HG03280 (cell line): ENCODE results near the gene SBSN.

Source experiments
- ATAC-seq: cut with Tn5 transposase; IDR thresholded peaks from one replicate; pipeline ENCODE4 v1.9.1; 2021; ENCODE audit warnings: mild to moderate bottlenecking, moderate library complexity; ENCODE audit not compliant: unreplicated experiment

SBSN gene, protein sequence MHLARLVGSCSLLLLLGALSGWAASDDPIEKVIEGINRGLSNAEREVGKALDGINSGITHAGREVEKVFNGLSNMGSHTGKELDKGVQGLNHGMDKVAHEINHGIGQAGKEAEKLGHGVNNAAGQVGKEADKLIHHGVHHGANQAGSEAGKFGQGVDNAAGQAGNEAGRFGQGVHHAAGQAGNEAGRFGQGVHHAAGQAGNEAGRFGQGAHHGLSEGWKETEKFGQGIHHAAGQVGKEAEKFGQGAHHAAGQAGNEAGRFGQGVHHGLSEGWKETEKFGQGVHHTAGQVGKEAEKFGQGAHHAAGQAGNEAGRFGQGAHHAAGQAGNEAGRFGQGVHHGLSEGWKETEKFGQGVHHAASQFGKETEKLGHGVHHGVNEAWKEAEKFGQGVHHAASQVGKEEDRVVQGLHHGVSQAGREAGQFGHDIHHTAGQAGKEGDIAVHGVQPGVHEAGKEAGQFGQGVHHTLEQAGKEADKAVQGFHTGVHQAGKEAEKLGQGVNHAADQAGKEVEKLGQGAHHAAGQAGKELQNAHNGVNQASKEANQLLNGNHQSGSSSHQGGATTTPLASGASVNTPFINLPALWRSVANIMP

GRCh38 chr19:35528218-35529038 is at the start of gene SBSN:
TSS of gene SBSN (minus strand) at chr19:35528311. CDS start at chr19:35528281, 30 bp downstream.
- ATAC-seq: no peak

DNA sequence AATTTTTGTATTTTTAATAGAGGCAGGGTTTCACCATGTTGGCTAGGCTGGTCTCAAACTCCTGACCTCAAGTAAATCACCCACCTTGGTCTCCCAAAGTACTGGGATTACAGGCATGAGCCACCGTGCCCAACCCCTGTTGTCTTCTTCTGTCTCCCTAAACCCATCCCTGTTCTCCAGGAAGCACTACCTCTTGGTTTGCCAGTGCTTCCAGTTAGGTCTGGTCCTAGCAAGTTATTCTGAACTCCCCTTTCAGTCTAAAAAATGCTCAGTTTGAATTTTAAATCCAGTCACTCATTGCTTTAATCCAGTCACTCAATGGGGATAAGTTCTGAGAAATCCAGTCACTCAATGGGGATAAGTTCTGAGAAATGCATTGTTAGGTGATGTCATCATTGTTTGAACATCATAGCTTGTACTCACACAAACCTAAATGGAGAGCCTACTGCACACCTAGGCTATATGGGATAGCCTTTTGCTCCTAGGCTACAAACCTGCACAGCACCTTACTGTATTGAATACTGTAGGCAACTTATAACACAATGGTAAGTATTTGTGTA is 43.4 kb upstream of the SBSN start:
- ATAC-seq: no peak

DNA sequence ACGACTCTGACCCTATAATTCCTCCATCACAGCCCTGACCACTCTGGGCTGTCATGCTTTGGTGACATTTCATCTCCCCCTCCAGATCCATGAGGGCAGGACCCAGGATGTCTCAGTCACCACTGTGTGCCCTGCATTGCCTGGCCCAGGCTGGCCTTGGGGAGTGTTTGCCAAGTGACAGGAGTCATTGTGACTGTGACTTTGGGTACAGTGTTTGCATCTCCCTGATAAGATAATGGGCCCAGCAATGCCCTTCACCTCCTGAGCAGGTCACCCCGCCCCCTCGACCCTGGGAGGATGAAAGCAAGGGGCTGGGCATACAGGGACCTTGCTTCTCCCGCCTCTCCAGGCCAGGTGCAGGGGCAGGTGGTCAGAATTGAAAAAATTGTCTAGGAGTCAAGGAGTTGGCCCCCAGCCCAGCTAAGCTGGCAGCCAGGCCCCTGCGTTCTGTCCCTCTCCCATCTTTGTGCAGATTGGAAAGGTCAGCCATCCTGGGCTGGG is 41.2 kb upstream of the SBSN start:
- no peak for ATAC-seq

DNA sequence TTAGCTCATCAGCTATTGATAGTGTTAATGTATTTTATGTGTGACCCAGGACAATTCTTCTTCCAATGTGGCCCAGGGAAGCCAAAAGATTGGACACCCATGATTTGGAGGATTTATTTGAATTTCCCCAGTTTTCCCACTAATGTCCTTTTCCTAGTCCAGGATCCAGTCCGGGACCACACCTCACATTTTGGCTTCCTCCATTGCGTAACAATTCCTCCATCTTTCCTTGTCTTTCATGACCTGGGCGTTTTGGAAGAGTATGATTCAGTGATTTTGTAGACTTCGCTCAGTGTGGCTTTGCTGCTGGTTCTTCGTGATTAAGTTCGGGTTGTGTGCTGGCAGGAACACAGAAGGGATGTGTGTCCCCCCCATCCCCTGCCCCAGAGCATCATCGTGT is 38.6 kb upstream of the SBSN start:
- ATAC-seq: no peak

GRCh38 chr19:35565016-35565856 is 37.1 kb upstream of the SBSN start:
- ATAC-seq: no peak

DNA sequence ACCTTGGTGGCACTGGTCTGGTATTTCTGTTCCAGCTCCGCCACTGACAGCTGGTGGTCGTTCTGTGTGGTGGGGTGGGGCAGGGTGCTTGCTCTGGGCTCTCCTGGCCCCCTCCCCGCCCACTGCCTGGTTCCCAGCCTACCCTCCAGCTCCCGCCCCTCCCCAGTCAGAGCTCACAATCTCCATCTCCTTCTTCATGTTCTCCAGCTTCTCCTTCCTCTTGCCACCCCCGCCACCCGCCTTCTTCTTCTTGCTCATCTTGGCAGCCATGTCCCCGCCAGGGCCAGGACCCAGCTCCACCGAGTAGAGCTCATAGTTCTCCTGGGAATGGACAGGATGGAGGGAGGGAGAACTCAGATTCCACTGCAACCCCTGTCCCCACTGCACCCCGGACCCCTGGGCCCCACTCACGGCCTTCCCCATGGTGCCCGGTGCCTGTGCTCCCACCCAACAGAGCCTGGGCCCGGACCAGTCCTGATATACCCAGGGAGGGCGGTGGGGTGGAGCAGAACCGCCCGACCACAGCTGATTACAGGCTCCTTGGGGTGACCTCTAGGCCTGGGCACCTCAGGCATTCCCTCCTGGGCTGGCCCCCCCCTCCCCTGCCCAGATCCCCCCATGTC is 35.2 kb upstream of the SBSN start, which contains the start of gene ATP4A:
Gene ATP4A (minus strand): TSS at position 452 of the 623 bp plus-strand sequence. CDS start 29 bp downstream, at position 423.
- no peak for ATAC-seq

- no peak for ATAC-seq
These were observed 34.7 kb upstream of the SBSN start for GRCh38 chr19:35562776-35563175.

DNA sequence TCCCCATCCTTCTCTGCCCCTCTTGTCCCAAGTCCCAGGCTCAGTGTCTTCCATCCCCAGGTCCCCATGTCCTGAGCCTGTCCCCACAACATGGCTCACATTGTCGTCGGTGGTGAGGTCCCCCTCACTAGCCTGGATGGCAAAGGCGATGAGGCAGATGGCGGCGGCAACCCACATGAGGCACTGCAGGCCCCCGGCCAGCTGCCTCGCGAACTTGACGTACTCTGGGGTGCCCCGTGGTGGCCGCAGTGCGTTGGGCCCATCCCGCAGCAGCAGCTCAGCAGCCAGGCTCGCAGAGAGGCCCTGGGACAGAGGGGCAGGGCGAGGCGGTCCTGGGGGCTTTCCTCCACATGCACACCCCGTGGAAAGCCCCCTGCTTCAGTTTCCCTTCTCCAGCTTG is 34.2 kb upstream of the SBSN start:
- ATAC-seq: no peak

- ATAC-seq: no peak
These were observed 33.3 kb upstream of the SBSN start for GRCh38 chr19:35561436-35561835.

- ATAC-seq: no peak
These were observed 32.6 kb upstream of the SBSN start for GRCh38 chr19:35560677-35561076.

- no peak for ATAC-seq
These were observed 32.2 kb upstream of the SBSN start for GRCh38 chr19:35560271-35560670.

- no peak for ATAC-seq
These were observed 31.7 kb upstream of the SBSN start for GRCh38 chr19:35559781-35560180.

- ATAC-seq: no peak
These were observed 31.2 kb upstream of the SBSN start for GRCh38 chr19:35559281-35559659.

DNA sequence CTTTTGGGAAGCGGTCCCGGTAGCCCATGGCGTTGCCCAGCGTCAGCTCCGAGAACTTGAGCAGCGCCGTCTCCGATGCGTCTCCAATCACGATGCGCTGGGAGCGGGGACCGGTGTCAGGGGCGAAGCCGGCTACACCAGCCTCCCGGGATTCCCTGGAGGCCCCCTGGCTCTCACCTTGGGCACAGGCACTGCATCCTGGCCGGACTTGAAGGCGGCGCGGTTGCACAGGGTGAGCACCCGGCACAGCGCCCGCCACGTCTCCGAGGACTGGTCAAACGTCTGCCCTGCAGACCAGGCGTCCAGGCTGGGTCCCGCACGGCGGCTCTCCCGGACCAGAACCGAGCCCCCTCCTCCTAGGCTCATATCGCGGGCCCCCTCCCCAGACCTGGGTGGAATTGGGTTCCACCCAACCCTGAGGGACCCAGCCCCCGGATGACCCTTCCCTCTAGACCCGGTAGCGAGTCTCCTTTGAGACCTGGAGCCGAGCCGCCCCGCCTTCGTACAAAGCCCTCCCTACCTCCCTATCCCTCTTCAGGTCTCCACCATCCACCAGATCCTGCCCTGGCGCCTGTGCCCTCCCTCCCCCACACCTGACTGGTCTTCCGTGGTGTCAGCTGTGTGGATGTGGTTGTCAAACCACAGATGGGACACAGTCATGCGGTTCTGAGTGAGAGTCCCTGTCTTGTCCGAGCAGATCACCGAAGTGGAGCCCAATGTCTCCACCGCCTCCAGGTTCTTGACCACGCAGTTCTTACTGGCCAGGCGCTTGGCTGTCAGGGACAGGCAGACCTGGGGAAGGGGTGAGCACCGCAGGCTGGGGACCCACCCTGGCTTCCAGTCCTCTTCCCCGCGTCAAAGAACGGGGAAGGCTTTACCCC is 30.5 kb upstream of the SBSN start:
- no peak for ATAC-seq

GRCh38 chr19:35557539-35558399 is 29.7 kb upstream of the SBSN start:
- no peak for ATAC-seq

DNA sequence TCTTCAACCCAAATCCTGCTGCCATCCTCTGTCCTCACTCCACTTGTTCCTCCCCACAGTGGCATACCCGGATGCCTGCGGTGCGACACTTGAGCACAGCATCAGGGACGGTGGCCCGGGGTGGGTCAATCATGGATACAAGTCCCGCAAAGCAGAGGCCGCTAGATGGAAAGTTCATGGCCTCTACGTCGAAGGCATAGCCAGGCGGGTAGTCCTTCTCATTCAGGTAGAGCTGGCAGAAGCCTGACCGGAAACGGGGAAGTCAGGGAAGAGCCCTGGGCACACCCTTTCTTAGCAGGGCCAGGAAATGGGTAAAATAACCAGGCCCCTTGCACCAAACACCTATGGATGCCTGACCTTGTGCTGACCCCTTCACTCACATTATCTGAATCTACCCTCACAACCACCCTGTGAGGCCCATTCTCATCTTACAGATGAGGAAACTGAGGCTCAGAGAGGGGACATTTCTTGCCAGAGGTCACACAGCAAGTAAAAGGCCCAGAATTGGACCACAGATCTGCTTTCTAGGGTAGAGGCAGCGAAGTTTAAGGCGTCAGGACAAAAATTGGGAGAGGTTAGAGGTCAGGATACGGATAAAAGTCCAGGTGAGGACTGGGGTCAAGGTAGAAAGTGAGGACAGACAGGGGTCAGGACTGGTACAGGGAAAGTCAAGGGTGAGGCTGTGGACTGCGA is 28.9 kb upstream of the SBSN start:
- ATAC-seq: no peak

- ATAC-seq: no peak
These were observed 28.0 kb upstream of the SBSN start for GRCh38 chr19:35556025-35556590.
